ENCODE measurements around the gene FTSJ3.

Gene FTSJ3

GRCh38 chr17:63821804-63822203 lies 5.7 kb downstream of the FTSJ3 start:
- no peak for DNase-seq
- H3K36me3 ChIP-seq (ENCODE audit: control insufficient read depth in 4 of 4, insufficient read depth in 4 of 4, low read length in 3 of 4) = peaks cover 28 to 87% (median 73%) of the 10 kb centered on the region in 4 experiments

DNA sequence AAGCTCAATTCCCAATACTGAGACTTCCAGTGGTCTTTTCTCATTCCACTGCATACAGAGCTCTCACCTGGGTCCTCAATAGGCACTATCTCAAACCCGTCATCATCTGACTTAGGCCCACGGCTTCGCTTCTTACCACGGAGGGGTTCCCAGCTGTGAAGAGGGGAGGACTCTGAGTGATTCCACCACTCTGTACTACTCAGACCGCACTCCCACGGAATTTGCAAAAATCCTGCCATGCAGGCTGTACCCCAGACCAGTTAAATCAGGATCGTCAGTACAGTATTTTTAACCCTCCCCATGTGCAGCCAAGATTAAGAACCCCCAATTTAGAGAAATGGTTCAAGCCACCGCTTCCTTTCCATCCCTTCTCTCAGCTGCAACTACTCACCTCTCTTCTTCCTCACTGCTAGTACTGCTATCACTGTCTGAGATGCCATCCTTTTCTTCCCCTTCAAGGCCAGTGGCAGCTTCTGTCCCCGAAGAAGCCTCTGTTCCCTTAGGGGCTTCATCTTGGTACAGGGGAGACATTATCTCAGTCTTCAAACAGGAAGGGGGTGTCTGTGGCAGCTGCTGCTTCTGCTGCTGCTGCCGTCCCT lies 6.4 kb downstream of the FTSJ3 start:
- H3K27ac ChIP-seq (ENCODE audit: insufficient read depth in 1 of 2, low read depth in 1 of 2, low read length in 2 of 2, poor library complexity in 1 of 2, severe bottlenecking in 2 of 2) = no peak overlapping the region
- CTCF ChIA-PET = interaction anchor here (0.9 to 2.9 kb wide), 5 partner anchors 9 to 17 kb away, joined by 4 to 10 read pairs (median 7); no protein-coding TSS in a partner anchor
- H3K27me3 ChIP-seq (replicated peaks in 2 of 5; ENCODE audit: control insufficient read depth in 4 of 5, insufficient read depth in 5 of 5, low read length in 4 of 5) = no peaks in the 10 kb centered on the region
- peaks cover 2 to 13% (median 5%) of the 10 kb centered on the region in 4 experiments for H3K4me1 ChIP-seq (ENCODE audit: control extremely low read depth in 1 of 4, control insufficient read depth in 4 of 4, insufficient read depth in 4 of 4, low read length in 3 of 4)
- peaks cover 31 to 95% (median 80%) of the 10 kb centered on the region in 4 experiments for H3K36me3 ChIP-seq (ENCODE audit: control insufficient read depth in 4 of 4, insufficient read depth in 4 of 4, low read length in 3 of 4)
- no peak for DNase-seq
- POLR2A ChIA-PET = interaction anchor here (0.5 kb wide), 1 partner anchor 9 kb away, joined by 4 read pairs; no protein-coding TSS in a partner anchor
- H3K9me3 ChIP-seq (ENCODE audit: control extremely low read depth in 1 of 5, control insufficient read depth in 4 of 5, insufficient read depth in 2 of 5, low read depth in 1 of 5, low read length in 4 of 5) = no peaks in the 10 kb centered on the region
- WGBS (ENCODE audit: insufficient coverage) = 94% methylated on average over 9 of the region's 10 CpGs
- no peak overlapping the region for H3K4me3 ChIP-seq (ENCODE audit: control insufficient read depth in 1 of 7, extremely low read depth in 1 of 7, insufficient read depth in 4 of 7, low read depth in 2 of 7, low read length in 6 of 7)

More at GRCh38 chr17:63821804-63822203, 5.7 kb downstream of the FTSJ3 start:
- WGBS (ENCODE audit: insufficient coverage) = 96% methylated on average over 5 of the region's 6 CpGs
- Histone ChIP-seq H3K27me3 (replicated peaks in 2 of 5; ENCODE audit: control insufficient read depth in 4 of 5, insufficient read depth in 5 of 5, low read length in 4 of 5) (no peaks in the 10 kb centered on the region), H3K9me3 (ENCODE audit: control extremely low read depth in 1 of 5, control insufficient read depth in 4 of 5, insufficient read depth in 2 of 5, low read depth in 1 of 5, low read length in 4 of 5) (no peaks in the 10 kb centered on the region), H3K27ac (ENCODE audit: insufficient read depth in 1 of 2, low read depth in 1 of 2, low read length in 2 of 2, poor library complexity in 1 of 2, severe bottlenecking in 2 of 2) (no peak overlapping the region), H3K4me3 (ENCODE audit: control insufficient read depth in 1 of 7, extremely low read depth in 1 of 7, insufficient read depth in 4 of 7, low read depth in 2 of 7, low read length in 6 of 7) (no peak overlapping the region), H3K4me1 (ENCODE audit: control extremely low read depth in 1 of 4, control insufficient read depth in 4 of 4, insufficient read depth in 4 of 4, low read length in 3 of 4) (peaks cover 4 to 17% (median 11%) of the 10 kb centered on the region in 4 experiments)
- ChIA-PET POLR2A (no interaction called here), CTCF (interaction anchor here (0.6 to 2.9 kb wide), 5 partner anchors 9 to 66 kb away, joined by 4 to 10 read pairs (median 7); no protein-coding TSS in a partner anchor)

DNA sequence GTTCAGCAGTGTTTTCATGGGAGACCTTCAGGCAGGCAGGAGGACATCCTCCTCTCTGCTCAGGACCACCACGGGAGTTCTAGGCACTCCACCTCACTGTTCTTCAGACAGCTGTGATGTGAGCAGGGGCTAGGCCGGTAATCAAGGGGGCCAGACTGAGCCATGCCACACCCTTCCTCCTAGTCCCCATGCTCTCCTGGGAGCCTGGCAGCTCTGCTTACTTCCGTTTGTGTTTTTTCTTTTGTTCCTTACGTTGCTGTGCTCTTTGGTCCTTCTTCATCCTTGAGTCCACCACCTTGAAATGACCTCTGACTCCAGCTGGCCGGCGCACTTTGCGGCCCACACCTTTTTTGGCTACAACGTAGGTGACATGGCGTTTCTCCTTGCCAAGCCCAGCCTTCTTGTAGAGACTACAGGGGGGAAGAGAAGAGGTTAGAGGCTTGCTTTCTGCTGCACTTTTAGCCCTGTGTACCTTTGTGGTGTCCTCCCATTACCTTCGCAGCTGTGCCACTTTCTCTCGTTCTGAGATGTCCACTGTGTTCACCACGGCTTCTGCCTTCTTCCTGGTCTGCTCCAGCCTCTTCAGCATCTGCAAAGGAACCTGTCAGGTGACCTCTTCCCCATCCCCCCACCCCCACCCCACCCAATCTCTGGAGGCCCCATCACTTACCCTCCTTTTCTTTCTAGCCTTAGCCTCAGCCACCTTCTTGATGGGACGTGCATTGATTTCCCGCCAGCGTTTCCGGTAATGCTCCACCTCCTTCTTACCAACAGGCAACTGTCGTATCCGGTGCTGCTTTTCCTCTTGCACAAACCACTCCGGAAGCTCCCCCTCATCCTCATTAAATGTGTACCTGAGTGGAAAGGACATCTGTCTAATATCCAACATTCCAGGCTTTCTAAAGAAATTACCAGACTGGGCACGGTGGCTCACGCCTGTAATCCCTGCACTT lies 7.6 kb downstream of the FTSJ3 start:
- Histone ChIP-seq H3K4me1 (ENCODE audit: control extremely low read depth in 1 of 4, control insufficient read depth in 4 of 4, insufficient read depth in 4 of 4, low read length in 3 of 4) (peaks cover 0 to 8% (median 2%) of the 10 kb centered on the region in 4 experiments), H3K27me3 (replicated peaks in 2 of 5; ENCODE audit: control insufficient read depth in 4 of 5, insufficient read depth in 5 of 5, low read length in 4 of 5) (no peaks in the 10 kb centered on the region), H3K9me3 (ENCODE audit: control extremely low read depth in 1 of 5, control insufficient read depth in 4 of 5, insufficient read depth in 2 of 5, low read depth in 1 of 5, low read length in 4 of 5) (no peaks in the 10 kb centered on the region), H3K4me3 (ENCODE audit: control insufficient read depth in 1 of 7, extremely low read depth in 1 of 7, insufficient read depth in 4 of 7, low read depth in 2 of 7, low read length in 6 of 7) (peak overlapping the region in 1 of 7 experiments; percentile 9), H3K27ac (ENCODE audit: insufficient read depth in 1 of 2, low read depth in 1 of 2, low read length in 2 of 2, poor library complexity in 1 of 2, severe bottlenecking in 2 of 2) (no peak overlapping the region), H3K36me3 (ENCODE audit: control insufficient read depth in 4 of 4, insufficient read depth in 4 of 4, low read length in 3 of 4) (peaks cover 40 to 97% (median 84%) of the 10 kb centered on the region in 4 experiments)
- DNase-seq = no peak
- CTCF ChIA-PET = interaction anchor here (0.9 to 2.9 kb wide), 5 partner anchors 11 to 34 kb away, joined by 4 to 10 read pairs (median 7); no protein-coding TSS in a partner anchor
- POLR2A ChIA-PET = interaction anchor here (0.5 kb wide), 1 partner anchor 8 kb away, joined by 4 read pairs; no protein-coding TSS in a partner anchor
- WGBS (ENCODE audit: insufficient coverage) = 78% methylated on average over 20 of the region's 21 CpGs

GRCh38 chr17:63819131-63819530 lies 8.3 kb downstream of the FTSJ3 start:
- H3K36me3 ChIP-seq (ENCODE audit: control insufficient read depth in 4 of 4, insufficient read depth in 4 of 4, low read length in 3 of 4) = peaks cover 37 to 96% (median 80%) of the 10 kb centered on the region in 4 experiments
- CTCF ChIA-PET = interaction anchor here (1.3 to 2.7 kb wide), 2 partner anchors 10 to 12 kb away, joined by 3 to 9 read pairs; no protein-coding TSS in a partner anchor
- no peak overlapping the region for H3K27ac ChIP-seq (ENCODE audit: insufficient read depth in 1 of 2, low read depth in 1 of 2, low read length in 2 of 2, poor library complexity in 1 of 2, severe bottlenecking in 2 of 2)
- no peak overlapping the region for H3K4me3 ChIP-seq (ENCODE audit: control insufficient read depth in 1 of 7, extremely low read depth in 1 of 7, insufficient read depth in 4 of 7, low read depth in 2 of 7, low read length in 6 of 7)
- H3K27me3 ChIP-seq (replicated peaks in 2 of 5; ENCODE audit: control insufficient read depth in 4 of 5, insufficient read depth in 5 of 5, low read length in 4 of 5) = no peaks in the 10 kb centered on the region
- 100% methylated on average over 1 of the region's 6 CpGs for WGBS (ENCODE audit: insufficient coverage)
- no peak for DNase-seq
- POLR2A ChIA-PET = no interaction called here
- H3K4me1 ChIP-seq (ENCODE audit: control extremely low read depth in 1 of 4, control insufficient read depth in 4 of 4, insufficient read depth in 4 of 4, low read length in 3 of 4) = peaks cover 0 to 8% (median 2%) of the 10 kb centered on the region in 4 experiments
- H3K9me3 ChIP-seq (ENCODE audit: control extremely low read depth in 1 of 5, control insufficient read depth in 4 of 5, insufficient read depth in 2 of 5, low read depth in 1 of 5, low read length in 4 of 5) = no peaks in the 10 kb centered on the region

- CTCF ChIA-PET = interaction anchor here (0.9 to 1.3 kb wide), 3 partner anchors 13 to 18 kb away, joined by 3 to 4 read pairs (median 3); no protein-coding TSS in a partner anchor
- Histone ChIP-seq H3K27ac (ENCODE audit: insufficient read depth in 1 of 2, low read depth in 1 of 2, low read length in 2 of 2, poor library complexity in 1 of 2, severe bottlenecking in 2 of 2) (no peak overlapping the region), H3K27me3 (replicated peaks in 2 of 5; ENCODE audit: control insufficient read depth in 4 of 5, insufficient read depth in 5 of 5, low read length in 4 of 5) (no peaks in the 10 kb centered on the region), H3K9me3 (ENCODE audit: control extremely low read depth in 1 of 5, control insufficient read depth in 4 of 5, insufficient read depth in 2 of 5, low read depth in 1 of 5, low read length in 4 of 5) (no peaks in the 10 kb centered on the region), H3K4me1 (ENCODE audit: control extremely low read depth in 1 of 4, control insufficient read depth in 4 of 4, insufficient read depth in 4 of 4, low read length in 3 of 4) (peaks cover 0 to 8% (median 2%) of the 10 kb centered on the region in 4 experiments), H3K4me3 (ENCODE audit: control insufficient read depth in 1 of 7, extremely low read depth in 1 of 7, insufficient read depth in 4 of 7, low read depth in 2 of 7, low read length in 6 of 7) (no peak overlapping the region), H3K36me3 (ENCODE audit: control insufficient read depth in 4 of 4, insufficient read depth in 4 of 4, low read length in 3 of 4) (peaks cover 38 to 97% (median 81%) of the 10 kb centered on the region in 4 experiments)
- 97% methylated on average over 27 of the region's 27 CpGs for WGBS (ENCODE audit: insufficient coverage)
- POLR2A ChIA-PET = interaction anchor here (0.5 kb wide), 1 partner anchor 48 kb away, joined by 3 read pairs; no protein-coding TSS in a partner anchor
- no peak for DNase-seq
Observed at GRCh38 chr17:63817736-63818385, 9.6 kb downstream of the FTSJ3 start.

- POLR2A ChIA-PET = interaction anchor here (0.8 kb wide), 1 partner anchor 9 kb away, joined by 3 read pairs; no protein-coding TSS in a partner anchor
- CTCF ChIA-PET = interaction anchor here (1.2 to 1.3 kb wide), 2 partner anchors 9 to 36 kb away, joined by 4 to 5 read pairs; no protein-coding TSS in a partner anchor
- peaks cover 38 to 96% (median 81%) of the 10 kb centered on the region in 4 experiments for H3K36me3 ChIP-seq (ENCODE audit: control insufficient read depth in 4 of 4, insufficient read depth in 4 of 4, low read length in 3 of 4)
Observed at GRCh38 chr17:63816669-63817068, 10.8 kb downstream of the FTSJ3 start.

More at GRCh38 chr17:63816669-63817068, 10.8 kb downstream of the FTSJ3 start:
- peaks cover 0 to 8% (median 2%) of the 10 kb centered on the region in 4 experiments for H3K4me1 ChIP-seq (ENCODE audit: control extremely low read depth in 1 of 4, control insufficient read depth in 4 of 4, insufficient read depth in 4 of 4, low read length in 3 of 4)
- no peak overlapping the region for H3K27ac ChIP-seq (ENCODE audit: insufficient read depth in 1 of 2, low read depth in 1 of 2, low read length in 2 of 2, poor library complexity in 1 of 2, severe bottlenecking in 2 of 2)
- no peak overlapping the region for H3K4me3 ChIP-seq (ENCODE audit: control insufficient read depth in 1 of 7, extremely low read depth in 1 of 7, insufficient read depth in 4 of 7, low read depth in 2 of 7, low read length in 6 of 7)
- no peaks in the 10 kb centered on the region for H3K9me3 ChIP-seq (ENCODE audit: control extremely low read depth in 1 of 5, control insufficient read depth in 4 of 5, insufficient read depth in 2 of 5, low read depth in 1 of 5, low read length in 4 of 5)
- H3K27me3 ChIP-seq (replicated peaks in 2 of 5; ENCODE audit: control insufficient read depth in 4 of 5, insufficient read depth in 5 of 5, low read length in 4 of 5) = no peaks in the 10 kb centered on the region
- no peak for DNase-seq
- 100% methylated on average over 1 of the region's 4 CpGs for WGBS (ENCODE audit: insufficient coverage)
